Panc1 (cell line): ENCODE data around the gene PDHB.

Experiments used
- SIN3A ChIP-seq: IDR thresholded peaks from 2 replicates; pipeline ENCODE4 v1.6.1; 2012; ENCODE audit warnings: low read depth, mild to moderate bottlenecking, low read length, moderate library complexity, borderline replicate concordance; ENCODE audit not compliant: insufficient read depth
- TF ChIP-seq, protein P1 (sequence below): fragments of 450-650 bp; IDR thresholded peaks from 2 replicates; pipeline ENCODE4 v1.5.1; 2017; ENCODE audit warnings: mild to moderate bottlenecking

DNA sequence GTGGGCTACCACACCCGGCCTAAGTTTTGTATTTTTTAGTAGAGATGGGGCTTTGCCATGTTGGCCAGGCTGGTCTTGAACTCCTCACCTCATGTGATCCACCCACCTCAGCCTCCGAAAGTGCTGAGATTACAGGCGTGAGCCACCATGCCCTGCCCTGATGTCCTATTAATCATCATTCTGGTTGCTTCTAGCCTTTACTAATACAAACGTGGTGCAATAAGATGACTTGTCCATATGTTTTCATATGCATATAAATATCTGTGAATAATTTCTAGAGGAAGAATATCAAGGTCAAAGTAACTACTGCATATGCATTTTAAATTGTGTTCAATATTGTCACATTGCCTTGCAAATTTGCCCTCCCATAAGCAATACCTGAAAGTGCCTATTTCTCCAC, 25.5 kb upstream of the PDHB start:
- TF ChIP-seq, protein P1, sequence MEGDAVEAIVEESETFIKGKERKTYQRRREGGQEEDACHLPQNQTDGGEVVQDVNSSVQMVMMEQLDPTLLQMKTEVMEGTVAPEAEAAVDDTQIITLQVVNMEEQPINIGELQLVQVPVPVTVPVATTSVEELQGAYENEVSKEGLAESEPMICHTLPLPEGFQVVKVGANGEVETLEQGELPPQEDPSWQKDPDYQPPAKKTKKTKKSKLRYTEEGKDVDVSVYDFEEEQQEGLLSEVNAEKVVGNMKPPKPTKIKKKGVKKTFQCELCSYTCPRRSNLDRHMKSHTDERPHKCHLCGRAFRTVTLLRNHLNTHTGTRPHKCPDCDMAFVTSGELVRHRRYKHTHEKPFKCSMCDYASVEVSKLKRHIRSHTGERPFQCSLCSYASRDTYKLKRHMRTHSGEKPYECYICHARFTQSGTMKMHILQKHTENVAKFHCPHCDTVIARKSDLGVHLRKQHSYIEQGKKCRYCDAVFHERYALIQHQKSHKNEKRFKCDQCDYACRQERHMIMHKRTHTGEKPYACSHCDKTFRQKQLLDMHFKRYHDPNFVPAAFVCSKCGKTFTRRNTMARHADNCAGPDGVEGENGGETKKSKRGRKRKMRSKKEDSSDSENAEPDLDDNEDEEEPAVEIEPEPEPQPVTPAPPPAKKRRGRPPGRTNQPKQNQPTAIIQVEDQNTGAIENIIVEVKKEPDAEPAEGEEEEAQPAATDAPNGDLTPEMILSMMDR = no peak
- TF ChIP-seq SIN3A = no peak
